Fibroblast of lung (primary cell): ENCODE measurements around the gene GABRD. TPM values are rescaled to one million over a fixed set of nuclear protein-coding genes. Genes with fewer than 3 reads are reported as not detected.
"Not testable (repeated sequence)": the region's sequence is repeated elsewhere in the genome, so short reads cannot be mapped to it uniquely, and the experiment has no call there.

Experiments
- DNase-seq, 2 donors: peaks; one replicate each; pipeline versions ENCODE4 v3.0.0 to v3.0.0-alpha.2; 2010; ENCODE audit warnings: low read depth in 2 of 2
- H2AFZ ChIP-seq: 2 replicates; pipeline ENCODE4 v1.5.1; 2012; ENCODE audit warnings: low read length, control low read depth, inconsistent platforms
- H3K27ac ChIP-seq: 2 replicates; pipeline ENCODE4 v1.5.1; 2011; ENCODE audit warnings: low read length, control low read depth; ENCODE audit not compliant: insufficient read depth
- H3K27me3 ChIP-seq: 2 replicates; pipeline ENCODE4 v1.5.1; 2011; ENCODE audit warnings: mild to moderate bottlenecking, low read length; ENCODE audit not compliant: control insufficient read depth, insufficient read depth
- H3K36me3 ChIP-seq: 2 replicates; pipeline ENCODE4 v1.5.1; 2011; ENCODE audit warnings: low read length; ENCODE audit not compliant: control insufficient read depth, insufficient read depth
- H3K4me1 ChIP-seq: 2 replicates; pipeline ENCODE4 v1.5.1; 2011; ENCODE audit warnings: low read length; ENCODE audit not compliant: control insufficient read depth, insufficient read depth; ENCODE audit errors: extremely low read depth
- H3K4me2 ChIP-seq: 2 replicates; pipeline ENCODE4 v1.5.1; 2011; ENCODE audit warnings: low read length, control low read depth; ENCODE audit not compliant: insufficient read depth; ENCODE audit errors: extremely low read depth
- H3K4me3 ChIP-seq, 4 experiments: fragments of 200-600 bp in 1 of 4; sonication (generic) in 1 of 4; replicated peaks in 1 of 4; 2 replicates each; pipeline ENCODE4 v1.5.1; 2011 to 2016; ENCODE audit warnings: low read length in 4 of 4, low read depth in 3 of 4, mild to moderate bottlenecking in 3 of 4, control low read depth in 2 of 4, inconsistent platforms in 1 of 4, mixed read lengths in 1 of 4; ENCODE audit not compliant: insufficient read depth in 1 of 4; ENCODE audit errors: control extremely low read depth in 1 of 4
- H3K79me2 ChIP-seq: 2 replicates; pipeline ENCODE4 v1.5.1; 2012; ENCODE audit warnings: mild to moderate bottlenecking, low read length, inconsistent platforms; ENCODE audit not compliant: control insufficient read depth, insufficient read depth
- H3K9ac ChIP-seq: 2 replicates; pipeline ENCODE4 v1.5.1; 2011; ENCODE audit warnings: mild to moderate bottlenecking, low read length, control low read depth; ENCODE audit not compliant: insufficient read depth
- H3K9me3 ChIP-seq: 2 replicates; pipeline ENCODE4 v1.5.1; 2012; ENCODE audit warnings: low read depth, low read length; ENCODE audit not compliant: control insufficient read depth, insufficient read depth
- H4K20me1 ChIP-seq: 2 replicates; pipeline ENCODE4 v1.5.1; 2011; ENCODE audit warnings: low read length; ENCODE audit not compliant: control insufficient read depth, insufficient read depth; ENCODE audit errors: extremely low read depth
- EZH2 ChIP-seq: IDR thresholded peaks from 2 replicates; pipeline ENCODE4 v1.5.1; 2012; ENCODE audit warnings: low read length, control low read depth, mild to moderate bottlenecking; ENCODE audit errors: missing control alignments
- polyA plus RNA-seq, 2 donors: library from polyadenylated mRNA; depleted of rRNA in 1 of 2; stranded (reverse) in 1 of 2; unstranded in 1 of 2; fragments of >200 nt; gene quantifications; 2 replicates each; pipeline ENCODE4 v1.2.1, GENCODE V29; 2011 to 2012; ENCODE audit warnings: missing spikeins in 1 of 2
- total RNA-seq: library from RNA; depleted of rRNA; stranded (reverse); fragments of >200 nt; gene quantifications from 2 replicates; pipeline ENCODE4 v1.2.1, GENCODE V29; 2014
- TF ChIP-seq, protein P1 (sequence below), 2 donors: IDR thresholded peaks in 1 of 2; conservative IDR thresholded peaks in 1 of 2; 1 replicate in 1 of 2; 2 replicates in 1 of 2; pipeline ENCODE4 v1.5.1; 2011 to 2012; ENCODE audit warnings: low read length in 2 of 2, control low read depth in 1 of 2, inconsistent platforms in 1 of 2, low read depth in 1 of 2, mild to moderate bottlenecking in 1 of 2

GABRD gene
- total and polyA plus RNA-seq, 2 donors (not counting 1 experiment from before 2014, with no cell fraction given) = not detected

DNA sequence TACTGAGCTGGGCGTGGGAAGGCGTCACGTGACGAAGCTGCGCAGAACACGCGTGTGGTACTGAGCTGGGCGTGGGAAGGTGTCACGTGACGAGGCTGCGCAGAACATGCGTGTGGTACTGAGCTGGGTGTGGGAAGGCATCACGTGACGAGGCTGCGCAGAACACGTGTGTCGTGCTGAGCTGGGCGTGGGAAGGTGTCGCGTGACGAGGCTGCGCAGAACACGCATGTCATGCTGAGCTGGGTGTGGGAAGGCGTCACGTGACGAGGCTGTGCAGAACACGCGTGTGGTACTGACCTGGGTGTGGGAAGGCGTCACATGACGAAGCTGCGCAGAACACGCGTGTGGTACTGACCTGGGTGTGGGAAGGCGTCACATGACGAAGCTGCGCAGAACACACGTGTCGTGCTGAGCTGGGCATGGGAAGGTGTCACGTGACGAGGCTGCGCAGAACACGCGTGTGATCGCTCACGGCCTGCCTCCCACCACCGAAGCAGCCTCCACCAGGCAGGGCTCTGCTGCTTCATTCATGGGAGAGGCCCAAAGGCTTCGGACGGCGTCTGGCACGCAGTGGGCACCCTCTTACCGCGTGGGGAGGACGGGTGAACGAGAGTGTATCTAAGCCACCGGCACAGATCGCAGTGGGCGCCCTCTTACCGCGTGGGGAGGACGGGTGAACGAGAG lies 39.5 kb upstream of the GABRD start:
- Histone ChIP-seq H2AFZ (no peak overlapping the region), H3K4me3 (no peak overlapping the region), H3K79me2 (no peaks in the 10 kb centered on the region), H3K27me3 (no peaks in the 10 kb centered on the region), H3K4me1 (no peaks in the 10 kb centered on the region), H4K20me1 (no peaks in the 10 kb centered on the region), H3K4me2 (no peak overlapping the region), H3K9ac (no peak overlapping the region), H3K36me3 (no peaks in the 10 kb centered on the region), H3K27ac (no peak overlapping the region), H3K9me3 (peaks cover 3% of the 10 kb centered on the region)
- no peak for DNase-seq
- TF ChIP-seq EZH2 = no peak
- TF ChIP-seq, protein P1, sequence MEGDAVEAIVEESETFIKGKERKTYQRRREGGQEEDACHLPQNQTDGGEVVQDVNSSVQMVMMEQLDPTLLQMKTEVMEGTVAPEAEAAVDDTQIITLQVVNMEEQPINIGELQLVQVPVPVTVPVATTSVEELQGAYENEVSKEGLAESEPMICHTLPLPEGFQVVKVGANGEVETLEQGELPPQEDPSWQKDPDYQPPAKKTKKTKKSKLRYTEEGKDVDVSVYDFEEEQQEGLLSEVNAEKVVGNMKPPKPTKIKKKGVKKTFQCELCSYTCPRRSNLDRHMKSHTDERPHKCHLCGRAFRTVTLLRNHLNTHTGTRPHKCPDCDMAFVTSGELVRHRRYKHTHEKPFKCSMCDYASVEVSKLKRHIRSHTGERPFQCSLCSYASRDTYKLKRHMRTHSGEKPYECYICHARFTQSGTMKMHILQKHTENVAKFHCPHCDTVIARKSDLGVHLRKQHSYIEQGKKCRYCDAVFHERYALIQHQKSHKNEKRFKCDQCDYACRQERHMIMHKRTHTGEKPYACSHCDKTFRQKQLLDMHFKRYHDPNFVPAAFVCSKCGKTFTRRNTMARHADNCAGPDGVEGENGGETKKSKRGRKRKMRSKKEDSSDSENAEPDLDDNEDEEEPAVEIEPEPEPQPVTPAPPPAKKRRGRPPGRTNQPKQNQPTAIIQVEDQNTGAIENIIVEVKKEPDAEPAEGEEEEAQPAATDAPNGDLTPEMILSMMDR (conservative IDR thresholded peaks at IDR 0.05 in 1 of 2, IDR thresholded peaks at IDR 0.05 in 1 of 2; ENCODE audit: low read depth in 1 of 2, low read length in 2 of 2) = no peak

DNA sequence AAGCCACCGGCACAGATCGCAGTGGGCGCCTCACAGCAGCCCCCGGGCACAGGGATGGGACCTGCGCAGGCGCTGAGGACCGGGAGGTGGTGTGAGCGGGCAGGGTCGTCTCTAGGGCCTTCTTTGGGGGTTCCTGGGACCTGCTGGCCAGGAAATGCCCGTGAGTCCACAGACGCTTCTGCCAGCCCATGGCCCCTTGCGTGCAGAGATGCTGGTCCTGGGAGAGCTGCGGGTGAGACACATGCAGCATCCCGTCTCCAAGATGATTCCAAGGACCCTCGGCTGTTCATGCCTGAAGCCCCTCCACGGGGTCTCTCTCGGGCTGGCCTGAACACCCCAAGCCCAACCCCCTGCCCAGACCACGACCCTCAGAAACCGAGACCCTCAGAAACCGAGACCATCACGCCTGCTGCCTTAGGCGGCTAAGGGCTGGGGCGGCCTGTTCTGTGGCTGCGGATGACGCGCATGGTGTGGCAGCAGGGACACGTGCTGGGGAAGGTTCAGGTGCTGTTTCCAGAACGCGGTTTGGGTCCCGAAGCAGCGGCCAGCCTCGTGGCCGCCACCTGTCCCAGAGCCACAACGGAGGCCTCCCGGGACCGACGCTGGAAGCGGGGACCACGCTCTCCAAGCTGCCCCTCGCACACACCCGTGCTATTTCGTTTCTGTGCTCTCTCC lies 38.5 kb upstream of the GABRD start:
- Histone ChIP-seq H3K27ac (no peak overlapping the region), H3K4me3 (no peak overlapping the region), H3K36me3 (no peaks in the 10 kb centered on the region), H3K79me2 (no peaks in the 10 kb centered on the region), H3K27me3 (no peaks in the 10 kb centered on the region), H3K9me3 (peaks cover 3% of the 10 kb centered on the region), H2AFZ (no peak overlapping the region), H3K4me2 (no peak overlapping the region), H3K4me1 (no peaks in the 10 kb centered on the region), H4K20me1 (no peaks in the 10 kb centered on the region), H3K9ac (no peak overlapping the region)
- no peak for DNase-seq
- TF ChIP-seq EZH2 = no peak
- TF ChIP-seq, protein P1 (conservative IDR thresholded peaks at IDR 0.05 in 1 of 2, IDR thresholded peaks at IDR 0.05 in 1 of 2; ENCODE audit: low read depth in 1 of 2, low read length in 2 of 2) = no peak

DNA sequence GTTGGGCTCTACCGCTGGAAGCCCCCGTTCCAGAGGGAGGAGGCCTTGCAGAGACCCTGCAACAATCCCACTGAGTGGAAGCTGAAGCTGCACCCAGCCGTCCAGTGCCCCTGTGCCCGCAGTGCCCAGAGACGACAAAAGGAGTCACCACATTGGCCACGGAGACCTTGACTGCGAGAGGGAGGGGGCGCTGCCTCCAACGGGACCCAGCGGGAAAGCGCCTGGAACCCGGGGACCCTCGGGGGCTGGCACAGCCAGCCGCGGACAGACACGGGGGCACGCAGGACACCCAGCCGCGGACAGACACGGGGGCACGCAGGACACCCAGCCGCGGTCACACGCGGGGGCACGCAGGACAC lies 38.0 kb upstream of the GABRD start:
- Histone ChIP-seq H2AFZ (no peak overlapping the region), H3K79me2 (no peaks in the 10 kb centered on the region)

DNA sequence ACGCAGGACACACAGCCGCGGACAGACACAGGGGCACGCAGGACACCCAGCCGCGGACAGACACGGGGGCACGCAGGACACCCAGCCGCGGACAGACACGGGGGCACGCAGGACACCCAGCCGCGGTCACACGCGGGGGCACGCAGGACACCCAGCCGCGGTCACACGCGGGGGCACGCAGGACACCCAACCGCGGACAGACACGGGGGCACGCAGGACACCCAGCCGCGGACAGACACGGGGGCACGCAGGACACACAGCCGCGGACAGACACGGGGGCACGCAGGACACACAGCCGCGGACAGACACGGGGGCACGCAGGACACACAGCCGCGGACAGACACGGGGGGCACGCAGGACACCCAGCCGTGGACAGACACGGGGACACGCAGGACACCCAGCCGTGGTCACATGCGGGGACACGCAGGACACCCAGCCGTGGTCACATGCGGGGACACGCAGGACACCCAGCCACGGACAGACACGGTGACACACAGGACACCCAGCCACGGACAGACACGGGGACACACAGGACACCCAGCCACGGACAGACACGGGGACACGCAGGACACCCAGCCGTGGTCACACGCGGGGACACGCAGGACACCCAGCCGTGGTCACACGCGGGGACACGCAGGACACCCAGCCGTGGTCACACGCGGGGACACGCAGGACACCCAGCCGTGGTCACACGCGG lies 37.4 kb upstream of the GABRD start:
- H3K4me1 ChIP-seq, H3K4me2 ChIP-seq, H3K79me2 ChIP-seq, DNase-seq, H3K9me3 ChIP-seq, H3K9ac ChIP-seq, H3K4me3 ChIP-seq, H2AFZ ChIP-seq, H3K27ac ChIP-seq, H4K20me1 ChIP-seq, H3K27me3 ChIP-seq, H3K36me3 ChIP-seq: not testable (repeated sequence)

More for the DNA sequence above, 38.0 kb upstream of the GABRD start:
- no peak for TF ChIP-seq EZH2
- TF ChIP-seq, protein P1 (conservative IDR thresholded peaks at IDR 0.05 in 1 of 2, IDR thresholded peaks at IDR 0.05 in 1 of 2; ENCODE audit: low read depth in 1 of 2, low read length in 2 of 2) = no peak
- Histone ChIP-seq H3K27me3 (no peaks in the 10 kb centered on the region), H3K4me1 (no peaks in the 10 kb centered on the region), H3K9me3 (peaks cover 3% of the 10 kb centered on the region), H3K27ac (no peak overlapping the region), H3K9ac (no peak overlapping the region), H3K4me2 (no peak overlapping the region), H4K20me1 (no peaks in the 10 kb centered on the region), H3K36me3 (no peaks in the 10 kb centered on the region), H3K4me3 (no peak overlapping the region)
- no peak for DNase-seq
